Measurements from ENCODE around the gene USP37.

USP37 gene

DNA sequence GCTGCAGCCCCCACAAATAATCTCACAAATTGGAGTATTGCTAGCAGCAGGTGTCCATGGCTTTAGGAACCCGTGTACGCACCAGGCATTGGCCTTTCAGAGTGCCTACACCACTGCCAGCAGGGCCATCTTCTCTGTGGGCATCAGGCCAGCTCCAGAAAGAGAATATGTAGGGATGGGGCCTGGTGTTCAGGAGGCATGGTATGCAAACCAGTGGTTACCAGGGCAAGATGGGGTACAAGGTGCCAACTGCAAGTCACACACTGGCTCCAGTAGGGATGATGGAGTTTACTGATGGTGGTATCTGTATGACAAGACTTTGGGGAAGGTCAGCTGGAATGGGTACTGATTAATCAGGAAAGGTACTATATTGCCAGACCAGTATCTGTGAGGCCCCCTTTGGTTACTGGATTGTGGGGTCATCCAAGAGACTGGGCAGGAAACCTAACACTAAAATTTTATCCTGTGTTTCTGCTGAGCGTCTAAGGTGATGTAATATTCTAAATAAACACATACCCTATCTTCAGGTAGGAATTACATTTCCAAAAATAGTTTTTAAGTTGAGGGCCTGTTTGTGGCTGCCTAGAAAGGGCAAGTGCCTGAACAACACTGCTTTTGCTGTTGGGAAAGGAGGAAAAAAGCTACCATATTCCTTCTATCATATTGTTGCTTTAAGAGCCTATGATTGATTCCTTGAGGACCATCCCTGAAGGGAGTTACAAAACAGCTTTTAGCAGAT, 9.5 kb upstream of the USP37 start:
- H4K8ac ChIP-seq (ENCODE audit: low read depth, low read length): no peak overlapping the region
- no peak for DNase-seq (ENCODE audit: low spot score)
- no peak overlapping the region for H3K9ac ChIP-seq (ENCODE audit: low read depth, low read length, poor library complexity)
- no peak overlapping the region for H3K4ac ChIP-seq (ENCODE audit: low read length)
- peaks cover 2% of the 10 kb centered on the region for H3K79me1 ChIP-seq (ENCODE audit: low read depth, low read length)
- H3K18ac ChIP-seq (ENCODE audit: low read length): no peak overlapping the region
- no peaks in the 10 kb centered on the region for H3K4me1 ChIP-seq (ENCODE audit: control insufficient read depth in 2 of 2, insufficient read depth in 1 of 2, low read depth in 1 of 2, low read length in 2 of 2)
- H2AK5ac ChIP-seq (ENCODE audit: low read depth, low read length): no peak overlapping the region
- H3K4me3 ChIP-seq (ENCODE audit: low read length in 2 of 2): peak overlapping the region in 1 of 2 donors; percentile 34
- no peak overlapping the region for H3K27ac ChIP-seq (replicated peaks; ENCODE audit: low read length)
- H2BK12ac ChIP-seq (ENCODE audit: low read length): no peak overlapping the region
- no peak overlapping the region for H3K4me2 ChIP-seq (ENCODE audit: insufficient read depth, low read length, poor library complexity, severe bottlenecking)
- H2BK5ac ChIP-seq (ENCODE audit: low read length): no peak overlapping the region
- peaks cover 7 to 89% of the 10 kb centered on the region in 2 donors for H3K36me3 ChIP-seq (replicated peaks in 1 of 2; ENCODE audit: control insufficient read depth in 2 of 2, insufficient read depth in 2 of 2, low read length in 2 of 2)
- no peak overlapping the region for H3K14ac ChIP-seq (ENCODE audit: low read length)
- no peak overlapping the region for H3K23ac ChIP-seq (ENCODE audit: low read depth, low read length, poor library complexity)
- no peak overlapping the region for H2AFZ ChIP-seq (ENCODE audit: low read length)
- H2BK15ac ChIP-seq (ENCODE audit: low read length): no peak overlapping the region
- H3K9me3 ChIP-seq (replicated peaks in 1 of 2; ENCODE audit: control insufficient read depth in 2 of 2, insufficient read depth in 1 of 2, low read depth in 1 of 2, low read length in 2 of 2): no peaks in the 10 kb centered on the region
- no CpG with 5 or more reads among the region's 3 CpGs for WGBS, 2 donors (ENCODE audit: extremely low coverage in 2 of 2, insufficient read length in 2 of 2, insufficient replicate concordance in 1 of 2)
- H2BK120ac ChIP-seq (ENCODE audit: low read depth, low read length): no peak overlapping the region
- H4K91ac ChIP-seq (ENCODE audit: low read depth, low read length, poor library complexity): no peak overlapping the region
- H3K27me3 ChIP-seq (ENCODE audit: control insufficient read depth in 3 of 3, insufficient read depth in 3 of 3, low read depth in 1 of 3, low read length in 3 of 3): no peaks in the 10 kb centered on the region

- no peaks in the 10 kb centered on the region for H3K4me1 ChIP-seq (ENCODE audit: control insufficient read depth in 2 of 2, insufficient read depth in 1 of 2, low read depth in 1 of 2, low read length in 2 of 2)
- no peak overlapping the region for H2BK12ac ChIP-seq (ENCODE audit: low read length)
- H3K9ac ChIP-seq (ENCODE audit: low read depth, low read length, poor library complexity): no peak overlapping the region
- H3K79me1 ChIP-seq (ENCODE audit: low read depth, low read length): peaks cover 3% of the 10 kb centered on the region
- no peaks in the 10 kb centered on the region for H3K9me3 ChIP-seq (replicated peaks in 1 of 2; ENCODE audit: control insufficient read depth in 2 of 2, insufficient read depth in 1 of 2, low read depth in 1 of 2, low read length in 2 of 2)
- no peak overlapping the region for H3K14ac ChIP-seq (ENCODE audit: low read length)
- DNase-seq (ENCODE audit: low spot score): no peak
- no peak overlapping the region for H2BK15ac ChIP-seq (ENCODE audit: low read length)
- no CpG with 5 or more reads among the region's 4 CpGs for WGBS, 2 donors (ENCODE audit: extremely low coverage in 2 of 2, insufficient read length in 2 of 2, insufficient replicate concordance in 1 of 2)
- no peak overlapping the region for H3K4ac ChIP-seq (ENCODE audit: low read length)
- H4K91ac ChIP-seq (ENCODE audit: low read depth, low read length, poor library complexity): no peak overlapping the region
- no peak overlapping the region for H3K4me2 ChIP-seq (ENCODE audit: insufficient read depth, low read length, poor library complexity, severe bottlenecking)
- H3K27me3 ChIP-seq (ENCODE audit: control insufficient read depth in 3 of 3, insufficient read depth in 3 of 3, low read depth in 1 of 3, low read length in 3 of 3): no peaks in the 10 kb centered on the region
- H3K27ac ChIP-seq (replicated peaks; ENCODE audit: low read length): no peak overlapping the region
- H3K4me3 ChIP-seq (ENCODE audit: low read length in 2 of 2): no peak overlapping the region
- no peak overlapping the region for H2AFZ ChIP-seq (ENCODE audit: low read length)
- no peak overlapping the region for H3K18ac ChIP-seq (ENCODE audit: low read length)
- no peak overlapping the region for H4K8ac ChIP-seq (ENCODE audit: low read depth, low read length)
- H3K36me3 ChIP-seq (replicated peaks in 1 of 2; ENCODE audit: control insufficient read depth in 2 of 2, insufficient read depth in 2 of 2, low read length in 2 of 2): peaks cover 7 to 90% of the 10 kb centered on the region in 2 donors
- H2AK5ac ChIP-seq (ENCODE audit: low read depth, low read length): no peak overlapping the region
- no peak overlapping the region for H3K23ac ChIP-seq (ENCODE audit: low read depth, low read length, poor library complexity)
- no peak overlapping the region for H2BK120ac ChIP-seq (ENCODE audit: low read depth, low read length)
- no peak overlapping the region for H2BK5ac ChIP-seq (ENCODE audit: low read length)
Measured at GRCh38 chr2:218576854-218577253, 8.7 kb upstream of the USP37 start.

DNA sequence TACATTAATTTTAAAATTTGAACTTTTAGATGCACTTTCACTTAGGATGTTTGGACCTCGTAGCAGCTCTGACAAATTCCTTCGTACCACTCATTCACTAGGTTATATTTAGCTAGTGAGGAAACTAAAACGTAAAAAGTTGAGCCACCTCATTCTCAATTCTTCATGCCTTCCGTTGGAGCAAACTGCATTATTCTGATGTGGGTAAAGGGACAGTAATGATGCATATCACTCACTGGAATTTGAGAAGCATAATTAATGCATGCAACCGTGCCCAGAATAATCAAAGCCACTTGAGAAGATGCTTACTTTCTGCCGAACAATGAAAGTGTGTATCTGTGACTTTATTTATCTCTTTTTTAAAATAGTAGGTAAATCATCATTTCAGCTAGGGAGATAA, 2.7 kb upstream of the USP37 start:
- Histone ChIP-seq H3K79me1 (ENCODE audit: low read depth, low read length) (peaks cover 3% of the 10 kb centered on the region), H4K8ac (ENCODE audit: low read depth, low read length) (no peak overlapping the region), H2BK12ac (ENCODE audit: low read length) (no peak overlapping the region), H3K4me1 (ENCODE audit: control insufficient read depth in 2 of 2, insufficient read depth in 1 of 2, low read depth in 1 of 2, low read length in 2 of 2) (peaks cover 4 to 16% of the 10 kb centered on the region in 2 donors), H3K27me3 (ENCODE audit: control insufficient read depth in 3 of 3, insufficient read depth in 3 of 3, low read depth in 1 of 3, low read length in 3 of 3) (no peaks in the 10 kb centered on the region), H3K23ac (ENCODE audit: low read depth, low read length, poor library complexity) (no peak overlapping the region), H3K4ac (ENCODE audit: low read length) (no peak overlapping the region), H3K36me3 (replicated peaks in 1 of 2; ENCODE audit: control insufficient read depth in 2 of 2, insufficient read depth in 2 of 2, low read length in 2 of 2) (peaks cover 1 to 60% of the 10 kb centered on the region in 2 donors), H3K14ac (ENCODE audit: low read length) (no peak overlapping the region), H2AK5ac (ENCODE audit: low read depth, low read length) (no peak overlapping the region), H3K4me3 (ENCODE audit: low read length in 2 of 2) (peak overlapping the region in 1 of 2 donors; percentile 64), H3K18ac (ENCODE audit: low read length) (no peak overlapping the region), H3K4me2 (ENCODE audit: insufficient read depth, low read length, poor library complexity, severe bottlenecking) (no peak overlapping the region), H3K9me3 (replicated peaks in 1 of 2; ENCODE audit: control insufficient read depth in 2 of 2, insufficient read depth in 1 of 2, low read depth in 1 of 2, low read length in 2 of 2) (no peaks in the 10 kb centered on the region), H2BK120ac (ENCODE audit: low read depth, low read length) (no peak overlapping the region), H3K27ac (replicated peaks; ENCODE audit: low read length) (no peak overlapping the region), H2AFZ (ENCODE audit: low read length) (no peak overlapping the region), H2BK5ac (ENCODE audit: low read length) (no peak overlapping the region), H3K9ac (ENCODE audit: low read depth, low read length, poor library complexity) (no peak overlapping the region), H2BK15ac (ENCODE audit: low read length) (no peak overlapping the region), H4K91ac (ENCODE audit: low read depth, low read length, poor library complexity) (no peak overlapping the region)
- DNase-seq (ENCODE audit: low spot score): no peak
- WGBS, 2 donors (ENCODE audit: extremely low coverage in 2 of 2, insufficient read length in 2 of 2, insufficient replicate concordance in 1 of 2): no CpG with 5 or more reads among the region's 6 CpGs

DNA sequence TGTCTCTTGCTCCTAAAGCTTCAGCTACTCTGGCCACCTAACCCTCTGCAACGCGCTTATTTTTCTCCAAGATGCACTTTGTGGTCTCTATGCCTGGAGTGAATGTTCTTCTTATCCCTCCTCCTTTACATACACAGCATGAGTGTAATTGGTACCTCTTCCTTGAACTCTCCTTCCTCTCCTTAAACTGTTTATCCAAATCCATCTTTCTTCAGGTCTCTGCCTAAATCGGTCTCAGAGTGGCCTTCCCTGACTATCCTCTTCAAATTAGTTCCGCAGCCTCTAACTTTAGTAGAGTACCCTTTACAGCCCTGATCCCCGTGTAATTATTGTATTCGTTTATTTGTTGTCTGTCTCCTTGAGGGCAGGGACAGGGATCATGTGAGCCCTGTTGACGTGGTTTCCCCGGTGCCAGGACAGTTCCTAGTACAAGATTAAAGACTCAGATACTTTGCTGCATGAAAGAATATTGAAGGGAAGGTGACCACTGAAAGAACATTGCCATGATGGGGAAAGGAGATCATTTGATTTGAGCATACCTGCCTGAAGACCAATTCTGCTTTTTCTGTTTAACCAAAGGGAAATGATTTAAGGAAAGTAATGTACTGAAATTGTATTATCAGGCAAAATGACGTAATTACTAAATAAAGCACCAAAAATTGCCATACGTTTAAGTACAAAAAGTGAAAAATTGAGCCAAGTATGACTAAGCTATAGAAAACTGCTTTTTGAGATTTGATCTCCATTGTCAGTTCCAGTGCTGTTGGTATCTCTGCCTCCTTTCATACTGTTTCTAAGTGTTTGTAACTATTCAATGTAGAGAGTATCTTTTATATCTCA, 1.7 kb upstream of the USP37 start:
- no peak overlapping the region for H2BK120ac ChIP-seq (ENCODE audit: low read depth, low read length)
- no peak overlapping the region for H3K4ac ChIP-seq (ENCODE audit: low read length)
- no peaks in the 10 kb centered on the region for H3K9me3 ChIP-seq (replicated peaks in 1 of 2; ENCODE audit: control insufficient read depth in 2 of 2, insufficient read depth in 1 of 2, low read depth in 1 of 2, low read length in 2 of 2)
- no peak overlapping the region for H4K91ac ChIP-seq (ENCODE audit: low read depth, low read length, poor library complexity)
- H3K4me1 ChIP-seq (ENCODE audit: control insufficient read depth in 2 of 2, insufficient read depth in 1 of 2, low read depth in 1 of 2, low read length in 2 of 2): peaks cover 4 to 16% of the 10 kb centered on the region in 2 donors
- WGBS, 2 donors (ENCODE audit: extremely low coverage in 2 of 2, insufficient read length in 2 of 2, insufficient replicate concordance in 1 of 2): no CpG with 5 or more reads among the region's 10 CpGs
- no peak overlapping the region for H4K8ac ChIP-seq (ENCODE audit: low read depth, low read length)
- peaks cover 1 to 61% of the 10 kb centered on the region in 2 donors for H3K36me3 ChIP-seq (replicated peaks in 1 of 2; ENCODE audit: control insufficient read depth in 2 of 2, insufficient read depth in 2 of 2, low read length in 2 of 2)
- H3K23ac ChIP-seq (ENCODE audit: low read depth, low read length, poor library complexity): no peak overlapping the region
- H3K9ac ChIP-seq (ENCODE audit: low read depth, low read length, poor library complexity): no peak overlapping the region
- H3K79me1 ChIP-seq (ENCODE audit: low read depth, low read length): peaks cover 3% of the 10 kb centered on the region
- H3K14ac ChIP-seq (ENCODE audit: low read length): no peak overlapping the region
- H3K27ac ChIP-seq (replicated peaks; ENCODE audit: low read length): peak overlapping the region; percentile 95
- no peak overlapping the region for H2BK5ac ChIP-seq (ENCODE audit: low read length)
- H2BK15ac ChIP-seq (ENCODE audit: low read length): no peak overlapping the region
- peak; percentile 14 for DNase-seq (ENCODE audit: low spot score)
- no peak overlapping the region for H2AK5ac ChIP-seq (ENCODE audit: low read depth, low read length)
- H3K27me3 ChIP-seq (ENCODE audit: control insufficient read depth in 3 of 3, insufficient read depth in 3 of 3, low read depth in 1 of 3, low read length in 3 of 3): no peaks in the 10 kb centered on the region
- peak overlapping the region; percentile 64 to 86 for H3K4me3 ChIP-seq (ENCODE audit: low read length in 2 of 2)
- H3K18ac ChIP-seq (ENCODE audit: low read length): no peak overlapping the region
- H2BK12ac ChIP-seq (ENCODE audit: low read length): no peak overlapping the region
- peak overlapping the region; percentile 91 for H2AFZ ChIP-seq (ENCODE audit: low read length)
- peak overlapping the region; percentile 77 for H3K4me2 ChIP-seq (ENCODE audit: insufficient read depth, low read length, poor library complexity, severe bottlenecking)

Data from neuronal stem cell (in vitro differentiated cells).